ENCODE measurements around the gene DAAM1.

GRCh38 chr14:59187118-59187517 lies 1.3 kb upstream of the DAAM1 start:
- TF ChIP-seq PKNOX1 (IDR thresholded peaks at IDR 0.05) (no peak), HDGF (IDR thresholded peaks at IDR 0.05; ENCODE audit: borderline replicate concordance) (no peak), FOXM1 (IDR thresholded peaks at IDR 0.05; ENCODE audit: borderline replicate concordance) (no peak), SP1 (IDR thresholded peaks at IDR 0.05) (no peak), TARDBP (IDR thresholded peaks at IDR 0.05) (no peak), BHLHE40 (IDR thresholded peaks at IDR 0.05; ENCODE audit: borderline replicate concordance) (no peak), NFRKB (IDR thresholded peaks at IDR 0.05) (no peak), SUZ12 (IDR thresholded peaks at IDR 0.05) (no peak)

All from HEK293T (cell line).